Endothelial cell of umbilical vein (primary cell): Measurements from ENCODE around the gene SPAG6.

ENCODE experiments used
- CTCF ChIP-seq, 2 donors: IDR thresholded peaks; 1 replicate in 1 of 2; 2 replicates in 1 of 2; pipeline ENCODE4 v1.5.1; 2011; ENCODE audit warnings: low read length in 2 of 2, mild to moderate bottlenecking in 2 of 2, moderate library complexity in 2 of 2, control low read depth in 1 of 2, inconsistent platforms in 1 of 2, low read depth in 1 of 2; ENCODE audit not compliant: insufficient read depth in 1 of 2; ENCODE audit errors: extremely low read depth in 1 of 2
- FOS ChIP-seq: IDR thresholded peaks from 2 replicates; pipeline ENCODE4 v1.6.1; 2011; ENCODE audit warnings: mild to moderate bottlenecking, low read length, moderate library complexity, borderline replicate concordance; ENCODE audit not compliant: insufficient read depth
- POLR2AphosphoS5 ChIP-seq: IDR thresholded peaks from 2 replicates; pipeline ENCODE4 v1.6.1; 2012; ENCODE audit warnings: low read depth, mild to moderate bottlenecking, control low read depth, low read length, moderate library complexity; ENCODE audit not compliant: insufficient read depth

- no peak for TF ChIP-seq CTCF (IDR thresholded peaks at IDR 0.05; ENCODE audit: extremely low read depth in 1 of 2, insufficient read depth in 1 of 2, low read depth in 1 of 2, low read length in 2 of 2)
- TF ChIP-seq POLR2AphosphoS5, result no peak
- no peak for TF ChIP-seq FOS
Observed at GRCh38 chr10:22443175-22443901, 98.0 kb downstream of the SPAG6 start.
